Right lobe of liver (tissue), 4 donors: ENCODE data around the gene C16orf54.

Experiments
- POLR2A ChIP-seq: fragments of 450-650 bp; IDR thresholded peaks from one replicate; pipeline ENCODE4 v1.6.1; 2017; ENCODE audit warnings: antibody characterized with exemption, mild to moderate bottlenecking
- TF ChIP-seq, protein P1 (sequence below), 4 donors: fragments of 200-600 bp in 3 of 4; fragments of 450-650 bp in 1 of 4; IDR thresholded peaks; one replicate each; pipeline versions ENCODE4 v1.5.1 to v1.8.0; 2016 to 2022; ENCODE audit warnings: antibody characterized with exemption in 4 of 4, mild to moderate bottlenecking in 2 of 4
- donor health status: DM: no; HTN: no; CAD: no.
- donor health status: DM: no; HTN: no; CAD: no.
- donor health status: DM: no; HTN: yes; CAD: no.

DNA sequence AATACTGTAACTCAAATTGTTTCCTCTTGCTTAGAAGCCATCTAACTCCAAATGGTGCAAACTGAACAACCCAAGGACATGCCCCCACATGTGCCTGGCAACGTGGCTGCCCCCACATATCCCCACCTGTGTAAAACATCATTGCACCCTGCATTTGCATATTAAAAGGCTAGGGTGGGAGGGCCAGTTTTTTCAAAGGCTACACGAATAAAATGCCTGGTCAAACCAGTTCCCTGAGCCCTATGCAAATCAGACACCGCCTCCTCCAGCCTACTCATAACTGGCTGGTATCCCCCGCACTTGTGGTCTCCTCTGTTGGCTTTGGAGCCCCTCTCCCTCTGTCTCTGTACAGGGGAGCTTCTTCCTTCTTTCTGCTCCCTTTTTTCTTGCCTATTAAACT, 26.7 kb downstream of the C16orf54 start:
- TF ChIP-seq POLR2A, result no peak
- TF ChIP-seq, protein P1, sequence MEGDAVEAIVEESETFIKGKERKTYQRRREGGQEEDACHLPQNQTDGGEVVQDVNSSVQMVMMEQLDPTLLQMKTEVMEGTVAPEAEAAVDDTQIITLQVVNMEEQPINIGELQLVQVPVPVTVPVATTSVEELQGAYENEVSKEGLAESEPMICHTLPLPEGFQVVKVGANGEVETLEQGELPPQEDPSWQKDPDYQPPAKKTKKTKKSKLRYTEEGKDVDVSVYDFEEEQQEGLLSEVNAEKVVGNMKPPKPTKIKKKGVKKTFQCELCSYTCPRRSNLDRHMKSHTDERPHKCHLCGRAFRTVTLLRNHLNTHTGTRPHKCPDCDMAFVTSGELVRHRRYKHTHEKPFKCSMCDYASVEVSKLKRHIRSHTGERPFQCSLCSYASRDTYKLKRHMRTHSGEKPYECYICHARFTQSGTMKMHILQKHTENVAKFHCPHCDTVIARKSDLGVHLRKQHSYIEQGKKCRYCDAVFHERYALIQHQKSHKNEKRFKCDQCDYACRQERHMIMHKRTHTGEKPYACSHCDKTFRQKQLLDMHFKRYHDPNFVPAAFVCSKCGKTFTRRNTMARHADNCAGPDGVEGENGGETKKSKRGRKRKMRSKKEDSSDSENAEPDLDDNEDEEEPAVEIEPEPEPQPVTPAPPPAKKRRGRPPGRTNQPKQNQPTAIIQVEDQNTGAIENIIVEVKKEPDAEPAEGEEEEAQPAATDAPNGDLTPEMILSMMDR (IDR thresholded peaks at IDR 0.05), result no peak
